ENCODE data around the gene GUK1. TPM values are rescaled to one million over a fixed set of nuclear protein-coding genes. Genes with fewer than 3 reads are reported as not detected.

GUK1 gene
- polyA plus RNA-seq, 1 experiment = 373 TPM

DNA sequence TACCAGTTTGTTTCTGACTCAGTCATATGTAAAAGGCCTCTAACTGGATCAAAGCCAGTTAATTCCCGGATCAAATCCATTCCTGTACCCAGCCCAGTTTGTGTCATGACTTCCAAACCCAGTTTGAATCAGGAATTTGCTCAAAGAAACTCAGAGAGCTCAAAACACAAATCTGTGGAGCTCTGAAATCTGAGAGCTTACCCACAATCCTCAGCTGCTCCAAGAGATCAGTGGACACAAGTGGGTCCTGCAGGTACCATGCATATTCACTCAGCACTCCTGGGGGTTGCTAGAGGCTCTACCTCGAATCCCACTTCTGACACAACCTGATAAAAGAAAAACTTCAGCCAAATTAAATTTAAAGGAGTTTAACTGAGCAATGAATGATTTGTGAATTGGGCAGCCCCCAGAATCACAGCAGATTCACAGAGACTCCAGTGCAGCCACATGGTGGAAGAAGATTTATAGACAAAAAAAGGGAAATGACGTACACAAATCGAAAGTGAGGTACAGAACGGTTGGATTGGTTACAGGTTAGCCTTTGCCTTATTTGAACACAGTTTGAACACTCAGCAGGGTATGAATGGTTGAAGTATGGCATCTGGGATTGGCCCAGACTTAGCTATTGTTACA is 19.1 kb upstream of the GUK1 start:
- Histone ChIP-seq H3K4me3 (ENCODE audit: low read depth, low read length) (no peak overlapping the region), H3K36me3 (ENCODE audit: control insufficient read depth, insufficient read depth, low read length) (no peaks in the 10 kb centered on the region), H3K27me3 (ENCODE audit: control insufficient read depth, insufficient read depth, low read length) (peaks cover 3% of the 10 kb centered on the region; the same call in 1 of the 2 replicates)
- no peak for DNase-seq (ENCODE audit: low read depth)
- ChIA-PET CTCF (interaction anchor here (0.6 to 6.7 kb wide), 4 partner anchors 10 to 235 kb away, joined by 3 to 42 read pairs (median 4); no protein-coding TSS in a partner anchor), POLR2A (no interaction called here)
- TF ChIP-seq, protein P1, sequence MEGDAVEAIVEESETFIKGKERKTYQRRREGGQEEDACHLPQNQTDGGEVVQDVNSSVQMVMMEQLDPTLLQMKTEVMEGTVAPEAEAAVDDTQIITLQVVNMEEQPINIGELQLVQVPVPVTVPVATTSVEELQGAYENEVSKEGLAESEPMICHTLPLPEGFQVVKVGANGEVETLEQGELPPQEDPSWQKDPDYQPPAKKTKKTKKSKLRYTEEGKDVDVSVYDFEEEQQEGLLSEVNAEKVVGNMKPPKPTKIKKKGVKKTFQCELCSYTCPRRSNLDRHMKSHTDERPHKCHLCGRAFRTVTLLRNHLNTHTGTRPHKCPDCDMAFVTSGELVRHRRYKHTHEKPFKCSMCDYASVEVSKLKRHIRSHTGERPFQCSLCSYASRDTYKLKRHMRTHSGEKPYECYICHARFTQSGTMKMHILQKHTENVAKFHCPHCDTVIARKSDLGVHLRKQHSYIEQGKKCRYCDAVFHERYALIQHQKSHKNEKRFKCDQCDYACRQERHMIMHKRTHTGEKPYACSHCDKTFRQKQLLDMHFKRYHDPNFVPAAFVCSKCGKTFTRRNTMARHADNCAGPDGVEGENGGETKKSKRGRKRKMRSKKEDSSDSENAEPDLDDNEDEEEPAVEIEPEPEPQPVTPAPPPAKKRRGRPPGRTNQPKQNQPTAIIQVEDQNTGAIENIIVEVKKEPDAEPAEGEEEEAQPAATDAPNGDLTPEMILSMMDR (IDR thresholded peaks at IDR 0.05; ENCODE audit: insufficient read depth, low read depth, low read length) = no peak

DNA sequence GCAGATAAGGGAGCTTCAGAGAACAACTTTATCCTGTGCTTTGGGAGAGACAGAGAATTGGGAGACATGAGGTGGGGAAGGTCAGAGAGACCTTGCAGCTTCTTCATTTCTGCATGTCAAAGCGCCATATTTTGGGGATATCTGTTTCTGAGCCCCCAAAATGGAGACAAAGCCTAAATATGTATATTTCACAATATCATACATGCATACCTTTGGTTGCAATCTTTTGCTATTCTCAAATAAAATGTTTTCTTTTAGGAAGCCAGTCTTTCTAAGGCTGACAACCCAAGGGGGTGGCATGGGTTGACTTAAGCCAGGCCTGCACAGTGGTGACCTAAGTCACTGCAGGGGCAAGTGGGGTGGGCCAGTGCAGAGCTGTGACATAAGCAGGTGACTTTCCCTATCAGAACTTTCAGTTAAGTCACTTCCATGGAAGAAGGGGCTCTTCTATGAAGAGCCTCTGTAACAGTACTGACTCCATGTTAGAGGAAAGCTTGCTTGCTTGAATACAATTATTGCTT is 17.1 kb upstream of the GUK1 start:
- Histone ChIP-seq H3K4me3 (ENCODE audit: low read depth, low read length) (no peak overlapping the region), H3K27me3 (ENCODE audit: control insufficient read depth, insufficient read depth, low read length) (peaks cover 4% of the 10 kb centered on the region; the same call in 1 of the 2 replicates), H3K36me3 (ENCODE audit: control insufficient read depth, insufficient read depth, low read length) (no peaks in the 10 kb centered on the region)
- no peak for DNase-seq (ENCODE audit: low read depth)
- CTCF ChIA-PET = interaction anchor here (0.9 to 6.7 kb wide), 3 partner anchors 8 to 13 kb away, joined by 3 to 42 read pairs (median 6); no protein-coding TSS in a partner anchor
- POLR2A ChIA-PET = no interaction called here
- TF ChIP-seq, protein P1 (IDR thresholded peaks at IDR 0.05; ENCODE audit: insufficient read depth, low read depth, low read length) = no peak

DNA sequence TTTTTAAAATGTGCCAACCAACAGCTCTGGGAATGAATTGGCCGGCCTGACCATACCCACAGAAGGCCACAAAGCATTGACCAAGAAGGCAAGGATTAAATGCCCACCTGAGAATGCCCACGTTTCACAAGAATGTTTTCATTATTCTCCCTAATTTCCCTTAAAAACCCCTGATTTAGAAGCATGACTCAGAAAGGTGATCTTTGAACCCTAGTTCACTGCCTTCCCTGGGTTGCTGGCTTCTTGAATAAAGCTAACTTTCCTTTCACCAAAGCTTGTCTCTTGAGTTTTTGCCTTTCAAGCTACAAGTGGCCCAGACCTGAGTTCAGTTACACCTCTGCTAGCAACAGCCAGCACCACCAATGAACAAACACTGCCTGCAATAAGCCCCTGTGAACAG is 16.6 kb upstream of the GUK1 start:
- peaks cover 4% of the 10 kb centered on the region; the same call in 1 of the 2 replicates for H3K27me3 ChIP-seq (ENCODE audit: control insufficient read depth, insufficient read depth, low read length)
- no peak overlapping the region for H3K4me3 ChIP-seq (ENCODE audit: low read depth, low read length)
- TF ChIP-seq, protein P1 (IDR thresholded peaks at IDR 0.05; ENCODE audit: insufficient read depth, low read depth, low read length) = no peak
- ChIA-PET CTCF (interaction anchor here (2.2 to 6.7 kb wide), 2 partner anchors 8 to 14 kb away, joined by 6 to 42 read pairs; no protein-coding TSS in a partner anchor), POLR2A (no interaction called here)
- no peaks in the 10 kb centered on the region for H3K36me3 ChIP-seq (ENCODE audit: control insufficient read depth, insufficient read depth, low read length)
- DNase-seq (ENCODE audit: low read depth) = no peak

DNA sequence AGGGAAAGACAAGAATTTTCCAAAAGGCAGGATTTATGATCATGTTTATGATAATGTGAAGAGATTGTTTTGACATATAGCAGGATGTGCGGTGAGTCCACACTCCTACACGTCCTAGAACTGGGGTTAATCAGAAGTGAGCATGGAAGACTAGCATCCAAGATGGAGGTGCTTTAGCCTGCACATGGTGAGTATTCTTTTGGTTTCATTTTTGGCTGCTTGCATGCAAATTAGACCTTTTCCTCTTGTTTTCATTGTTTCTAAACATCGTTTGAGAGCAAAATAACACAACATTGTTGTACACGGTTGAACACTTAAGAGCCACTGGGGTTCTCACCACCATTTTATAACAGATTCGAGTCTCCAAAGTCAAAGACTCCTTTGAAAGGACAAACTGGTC is 14.9 kb upstream of the GUK1 start:
- DNase-seq (ENCODE audit: low read depth) = no peak
- ChIA-PET CTCF (no interaction called here), POLR2A (no interaction called here)
- TF ChIP-seq, protein P1 (IDR thresholded peaks at IDR 0.05; ENCODE audit: insufficient read depth, low read depth, low read length) = no peak
- Histone ChIP-seq H3K36me3 (ENCODE audit: control insufficient read depth, insufficient read depth, low read length) (no peaks in the 10 kb centered on the region), H3K27me3 (ENCODE audit: control insufficient read depth, insufficient read depth, low read length) (peaks cover 4% of the 10 kb centered on the region; the same call in 1 of the 2 replicates), H3K4me3 (ENCODE audit: low read depth, low read length) (no peak overlapping the region)

DNA sequence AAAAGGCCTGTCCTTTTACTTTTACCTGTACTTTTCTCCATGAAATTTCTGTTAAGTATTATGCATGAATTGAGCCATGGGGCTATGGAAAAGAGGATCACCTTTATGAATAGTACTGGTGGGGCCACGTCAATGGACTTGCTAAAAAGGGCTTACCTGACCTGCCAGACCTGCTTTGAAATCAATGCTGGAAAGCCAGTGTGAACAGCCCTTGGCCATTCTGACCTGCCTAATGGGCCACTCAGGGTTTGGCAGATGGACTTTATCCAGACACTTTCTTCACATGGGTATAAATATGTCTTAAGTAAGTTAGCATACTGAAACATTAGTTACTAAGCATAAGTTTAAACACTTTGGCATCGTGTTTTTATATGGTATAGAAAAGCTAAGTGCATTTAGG is 8.3 kb upstream of the GUK1 start:
- H3K36me3 ChIP-seq (ENCODE audit: control insufficient read depth, insufficient read depth, low read length) = no peaks in the 10 kb centered on the region
- peaks cover 12% of the 10 kb centered on the region for H3K27me3 ChIP-seq (ENCODE audit: control insufficient read depth, insufficient read depth, low read length)
- no peak for DNase-seq (ENCODE audit: low read depth)
- ChIA-PET POLR2A (no interaction called here), CTCF (interaction anchor here (1.0 to 5.0 kb wide), 6 partner anchors 11 to 385 kb away, joined by 3 to 42 read pairs (median 6); partner anchors contain the start of gene IBA57)
- TF ChIP-seq, protein P1 (IDR thresholded peaks at IDR 0.05; ENCODE audit: insufficient read depth, low read depth, low read length) = no peak
- no peak overlapping the region for H3K4me3 ChIP-seq (ENCODE audit: low read depth, low read length)

All from BJ (cell line).